Measurements from ENCODE around the gene SLC36A2.

Gene SLC36A2

DNA sequence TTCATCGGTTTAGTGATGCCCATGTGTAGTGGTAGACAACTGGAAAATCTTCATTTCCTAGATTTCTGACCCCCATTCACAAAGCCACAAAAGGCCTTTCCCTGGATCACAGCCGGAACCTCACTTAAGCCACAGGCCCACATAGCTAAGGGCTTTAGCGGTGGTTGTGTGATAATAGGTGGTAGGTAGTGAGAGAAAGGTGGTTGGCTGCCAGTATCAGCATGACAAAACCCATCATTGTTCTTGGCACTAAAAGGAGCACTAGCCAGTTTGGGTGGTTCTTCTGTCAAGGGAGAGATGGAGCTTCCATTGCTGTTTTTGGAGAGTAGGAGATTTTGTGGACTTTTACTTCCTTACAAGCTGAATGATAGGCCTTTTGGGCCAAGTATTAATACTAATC, 9.7 kb upstream of the SLC36A2 start:
- TF ChIP-seq, protein P1, sequence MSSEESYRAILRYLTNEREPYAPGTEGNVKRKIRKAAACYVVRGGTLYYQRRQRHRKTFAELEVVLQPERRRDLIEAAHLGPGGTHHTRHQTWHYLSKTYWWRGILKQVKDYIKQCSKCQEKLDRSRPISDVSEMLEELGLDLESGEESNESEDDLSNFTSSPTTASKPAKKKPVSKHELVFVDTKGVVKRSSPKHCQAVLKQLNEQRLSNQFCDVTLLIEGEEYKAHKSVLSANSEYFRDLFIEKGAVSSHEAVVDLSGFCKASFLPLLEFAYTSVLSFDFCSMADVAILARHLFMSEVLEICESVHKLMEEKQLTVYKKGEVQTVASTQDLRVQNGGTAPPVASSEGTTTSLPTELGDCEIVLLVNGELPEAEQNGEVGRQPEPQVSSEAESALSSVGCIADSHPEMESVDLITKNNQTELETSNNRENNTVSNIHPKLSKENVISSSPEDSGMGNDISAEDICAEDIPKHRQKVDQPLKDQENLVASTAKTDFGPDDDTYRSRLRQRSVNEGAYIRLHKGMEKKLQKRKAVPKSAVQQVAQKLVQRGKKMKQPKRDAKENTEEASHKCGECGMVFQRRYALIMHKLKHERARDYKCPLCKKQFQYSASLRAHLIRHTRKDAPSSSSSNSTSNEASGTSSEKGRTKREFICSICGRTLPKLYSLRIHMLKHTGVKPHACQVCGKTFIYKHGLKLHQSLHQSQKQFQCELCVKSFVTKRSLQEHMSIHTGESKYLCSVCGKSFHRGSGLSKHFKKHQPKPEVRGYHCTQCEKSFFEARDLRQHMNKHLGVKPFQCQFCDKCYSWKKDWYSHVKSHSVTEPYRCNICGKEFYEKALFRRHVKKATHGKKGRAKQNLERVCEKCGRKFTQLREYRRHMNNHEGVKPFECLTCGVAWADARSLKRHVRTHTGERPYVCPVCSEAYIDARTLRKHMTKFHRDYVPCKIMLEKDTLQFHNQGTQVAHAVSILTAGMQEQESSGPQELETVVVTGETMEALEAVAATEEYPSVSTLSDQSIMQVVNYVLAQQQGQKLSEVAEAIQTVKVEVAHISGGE (tag by site-specific recombination; conservative IDR thresholded peaks at IDR 0.05; ENCODE audit: low read depth), result no peak
- TF ChIP-seq HOXA7 (CRISPR knock-in tag; IDR thresholded peaks at IDR 0.05; ENCODE audit: borderline replicate concordance) (no peak), ZNF843 (tag by site-specific recombination; IDR thresholded peaks at IDR 0.05) (no peak), ZFP69B (tag by site-specific recombination; IDR thresholded peaks at IDR 0.05) (no peak), ZNF404 (tag by site-specific recombination; IDR thresholded peaks at IDR 0.05) (no peak), ZNF560 (tag by site-specific recombination; IDR thresholded peaks at IDR 0.05; ENCODE audit: borderline replicate concordance) (no peak), ZNF629 (tag by site-specific recombination; IDR thresholded peaks at IDR 0.05) (no peak), SCRT2 (tag by site-specific recombination; IDR thresholded peaks at IDR 0.05) (no peak), ZNF140 (tag by site-specific recombination; IDR thresholded peaks at IDR 0.05) (no peak), HOXC10 (CRISPR knock-in tag; IDR thresholded peaks at IDR 0.05) (no peak), ZBTB8A (tag by site-specific recombination; IDR thresholded peaks at IDR 0.05) (no peak), ZBTB21 (tag by site-specific recombination; IDR thresholded peaks at IDR 0.05) (no peak), FEZF1 (tag by site-specific recombination; IDR thresholded peaks at IDR 0.05) (no peak), ZNF473 (tag by site-specific recombination; IDR thresholded peaks at IDR 0.05) (no peak)
- TF ChIP-seq, protein P2, sequence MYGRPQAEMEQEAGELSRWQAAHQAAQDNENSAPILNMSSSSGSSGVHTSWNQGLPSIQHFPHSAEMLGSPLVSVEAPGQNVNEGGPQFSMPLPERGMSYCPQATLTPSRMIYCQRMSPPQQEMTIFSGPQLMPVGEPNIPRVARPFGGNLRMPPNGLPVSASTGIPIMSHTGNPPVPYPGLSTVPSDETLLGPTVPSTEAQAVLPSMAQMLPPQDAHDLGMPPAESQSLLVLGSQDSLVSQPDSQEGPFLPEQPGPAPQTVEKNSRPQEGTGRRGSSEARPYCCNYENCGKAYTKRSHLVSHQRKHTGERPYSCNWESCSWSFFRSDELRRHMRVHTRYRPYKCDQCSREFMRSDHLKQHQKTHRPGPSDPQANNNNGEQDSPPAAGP (tag by site-specific recombination; IDR thresholded peaks at IDR 0.05), result no peak
- Histone ChIP-seq H3K4me3 (ENCODE audit: low read depth, low read length) (no peak overlapping the region), H3K4me1 (ENCODE audit: control insufficient read depth, insufficient read depth, low read length) (no peaks in the 10 kb centered on the region), H3K36me3 (ENCODE audit: control insufficient read depth in 2 of 2, insufficient read depth in 1 of 2, low read length in 2 of 2) (no peaks in the 10 kb centered on the region), H3K9me3 (ENCODE audit: control insufficient read depth, insufficient read depth, low read depth, low read length) (no peaks in the 10 kb centered on the region), H3K27ac (ENCODE audit: extremely low read depth, low read depth, low read length) (no peak overlapping the region)
- POLR2A ChIA-PET, result no interaction called here
- CTCF ChIA-PET, result interaction anchor here (0.6 kb wide), 1 partner anchor 9 kb away, joined by 3 read pairs; no protein-coding TSS in a partner anchor

DNA sequence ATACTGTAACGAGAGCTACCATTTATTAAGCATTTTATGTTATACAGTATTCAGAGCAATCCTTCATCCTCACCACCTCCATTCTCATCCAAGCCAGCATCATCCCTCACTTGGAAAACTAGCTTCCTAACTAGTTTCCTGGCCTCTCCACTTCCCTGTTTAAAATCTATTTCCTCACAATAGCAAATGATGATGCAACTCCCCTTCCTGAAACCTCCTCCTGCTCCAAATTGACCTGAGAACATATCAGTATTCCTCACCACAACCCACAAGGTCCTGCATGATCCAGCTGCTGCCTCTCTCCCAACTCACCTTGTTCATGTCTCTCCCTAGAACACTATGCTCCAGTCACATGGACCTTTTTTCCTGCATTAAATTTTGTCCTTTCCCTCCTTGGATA, 4.3 kb upstream of the SLC36A2 start:
- TF ChIP-seq ZNF626 (tag by site-specific recombination; IDR thresholded peaks at IDR 0.05), result no peak
- TF ChIP-seq ZFP3 (tag by site-specific recombination; IDR thresholded peaks at IDR 0.05; ENCODE audit: low read depth), result no peak
- TF ChIP-seq ZNF274 (IDR thresholded peaks at IDR 0.05; ENCODE audit: low read length), result no peak
- no peak for TF ChIP-seq ZNF274 (tag by site-specific recombination; IDR thresholded peaks at IDR 0.05; ENCODE audit: borderline replicate concordance)
- TF ChIP-seq, protein P3, sequence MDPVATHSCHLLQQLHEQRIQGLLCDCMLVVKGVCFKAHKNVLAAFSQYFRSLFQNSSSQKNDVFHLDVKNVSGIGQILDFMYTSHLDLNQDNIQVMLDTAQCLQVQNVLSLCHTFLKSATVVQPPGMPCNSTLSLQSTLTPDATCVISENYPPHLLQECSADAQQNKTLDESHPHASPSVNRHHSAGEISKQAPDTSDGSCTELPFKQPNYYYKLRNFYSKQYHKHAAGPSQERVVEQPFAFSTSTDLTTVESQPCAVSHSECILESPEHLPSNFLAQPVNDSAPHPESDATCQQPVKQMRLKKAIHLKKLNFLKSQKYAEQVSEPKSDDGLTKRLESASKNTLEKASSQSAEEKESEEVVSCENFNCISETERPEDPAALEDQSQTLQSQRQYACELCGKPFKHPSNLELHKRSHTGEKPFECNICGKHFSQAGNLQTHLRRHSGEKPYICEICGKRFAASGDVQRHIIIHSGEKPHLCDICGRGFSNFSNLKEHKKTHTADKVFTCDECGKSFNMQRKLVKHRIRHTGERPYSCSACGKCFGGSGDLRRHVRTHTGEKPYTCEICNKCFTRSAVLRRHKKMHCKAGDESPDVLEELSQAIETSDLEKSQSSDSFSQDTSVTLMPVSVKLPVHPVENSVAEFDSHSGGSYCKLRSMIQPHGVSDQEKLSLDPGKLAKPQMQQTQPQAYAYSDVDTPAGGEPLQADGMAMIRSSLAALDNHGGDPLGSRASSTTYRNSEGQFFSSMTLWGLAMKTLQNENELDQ (tag by site-specific recombination; IDR thresholded peaks at IDR 0.05; ENCODE audit: low read depth), result no peak
- TF ChIP-seq, protein P4, sequence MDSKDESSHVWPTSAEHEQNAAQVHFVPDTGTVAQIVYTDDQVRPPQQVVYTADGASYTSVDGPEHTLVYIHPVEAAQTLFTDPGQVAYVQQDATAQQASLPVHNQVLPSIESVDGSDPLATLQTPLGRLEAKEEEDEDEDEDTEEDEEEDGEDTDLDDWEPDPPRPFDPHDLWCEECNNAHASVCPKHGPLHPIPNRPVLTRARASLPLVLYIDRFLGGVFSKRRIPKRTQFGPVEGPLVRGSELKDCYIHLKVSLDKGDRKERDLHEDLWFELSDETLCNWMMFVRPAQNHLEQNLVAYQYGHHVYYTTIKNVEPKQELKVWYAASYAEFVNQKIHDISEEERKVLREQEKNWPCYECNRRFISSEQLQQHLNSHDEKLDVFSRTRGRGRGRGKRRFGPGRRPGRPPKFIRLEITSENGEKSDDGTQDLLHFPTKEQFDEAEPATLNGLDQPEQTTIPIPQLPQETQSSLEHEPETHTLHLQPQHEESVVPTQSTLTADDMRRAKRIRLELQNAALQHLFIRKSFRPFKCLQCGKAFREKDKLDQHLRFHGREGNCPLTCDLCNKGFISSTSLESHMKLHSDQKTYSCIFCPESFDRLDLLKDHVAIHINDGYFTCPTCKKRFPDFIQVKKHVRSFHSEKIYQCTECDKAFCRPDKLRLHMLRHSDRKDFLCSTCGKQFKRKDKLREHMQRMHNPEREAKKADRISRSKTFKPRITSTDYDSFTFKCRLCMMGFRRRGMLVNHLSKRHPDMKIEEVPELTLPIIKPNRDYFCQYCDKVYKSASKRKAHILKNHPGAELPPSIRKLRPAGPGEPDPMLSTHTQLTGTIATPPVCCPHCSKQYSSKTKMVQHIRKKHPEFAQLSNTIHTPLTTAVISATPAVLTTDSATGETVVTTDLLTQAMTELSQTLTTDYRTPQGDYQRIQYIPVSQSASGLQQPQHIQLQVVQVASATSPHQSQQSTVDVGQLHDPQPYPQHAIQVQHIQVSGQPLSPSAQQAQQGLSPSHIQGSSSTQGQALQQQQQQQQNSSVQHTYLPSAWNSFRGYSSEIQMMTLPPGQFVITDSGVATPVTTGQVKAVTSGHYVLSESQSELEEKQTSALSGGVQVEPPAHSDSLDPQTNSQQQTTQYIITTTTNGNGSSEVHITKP (tag by site-specific recombination; IDR thresholded peaks at IDR 0.05), result no peak
- TF ChIP-seq ZNF202 (tag by site-specific recombination; IDR thresholded peaks at IDR 0.05; ENCODE audit: borderline replicate concordance), result no peak
- no peak for TF ChIP-seq ZNF404 (tag by site-specific recombination; IDR thresholded peaks at IDR 0.05)
- TF ChIP-seq ZNF175 (tag by site-specific recombination; IDR thresholded peaks at IDR 0.05), result no peak
- no peak for TF ChIP-seq ZXDB (tag by site-specific recombination; IDR thresholded peaks at IDR 0.05)
- TF ChIP-seq KLF9 (tag by site-specific recombination; IDR thresholded peaks at IDR 0.05; ENCODE audit: low read depth), result no peak
- Histone ChIP-seq H3K27ac (ENCODE audit: extremely low read depth, low read depth, low read length) (no peak overlapping the region), H3K36me3 (ENCODE audit: control insufficient read depth in 2 of 2, insufficient read depth in 1 of 2, low read length in 2 of 2) (no peaks in the 10 kb centered on the region), H3K9me3 (ENCODE audit: control insufficient read depth, insufficient read depth, low read depth, low read length) (no peaks in the 10 kb centered on the region), H3K4me1 (ENCODE audit: control insufficient read depth, insufficient read depth, low read length) (no peaks in the 10 kb centered on the region), H3K4me3 (ENCODE audit: low read depth, low read length) (no peak overlapping the region)
- POLR2A ChIA-PET, result no interaction called here
- CTCF ChIA-PET, result interaction anchor here (0.6 to 0.9 kb wide), 3 partner anchors 60 to 139 kb away, joined by 3 read pairs; partner anchors contain the start of gene SLC36A1

All from HEK293 (cell line).